ENCODE results near the gene CHRNE. TPM values are rescaled to one million over a fixed set of nuclear protein-coding genes. Genes with fewer than 3 reads are reported as not detected.

CHRNE gene
- total and polyA plus RNA-seq, 2 donors (not counting 1 experiment from before 2014, with no cell fraction given), result 0.99 to 4.7 TPM

GRCh38 chr17:4892499-4893221, 10.2 kb downstream of the CHRNE start:
- no peak overlapping the region for H3K27ac Mint-ChIP-seq
- Histone ChIP-seq H3K36me3 (replicated peaks in 1 of 2; ENCODE audit: control extremely low read depth in 1 of 2, control insufficient read depth in 1 of 2, extremely low read depth in 1 of 2, insufficient read depth in 2 of 2, low read length in 1 of 2) (peaks cover 0 to 71% of the 10 kb centered on the region in 2 experiments), H3K4me3 (ENCODE audit: control extremely low read depth in 1 of 5, extremely low read depth in 1 of 5, insufficient read depth in 1 of 5, low read depth in 2 of 5, low read length in 4 of 5) (no peak overlapping the region), H3K4me2 (replicated peaks; ENCODE audit: low read depth, low read length, poor library complexity, severe bottlenecking) (no peak overlapping the region), H3K27me3 (replicated peaks in 1 of 4; ENCODE audit: control extremely low read depth in 1 of 4, control insufficient read depth in 3 of 4, insufficient read depth in 4 of 4, low read length in 3 of 4) (no peaks in the 10 kb centered on the region), H3K4me1 (ENCODE audit: control insufficient read depth in 2 of 2, insufficient read depth in 2 of 2, low read length in 2 of 2) (peaks cover 0 to 3% of the 10 kb centered on the region in 2 donors), H3K79me2 (ENCODE audit: control insufficient read depth, insufficient read depth, low read length) (no peaks in the 10 kb centered on the region), H3K27ac (ENCODE audit: low read length in 2 of 2) (no peak overlapping the region), H3K9ac (ENCODE audit: low read length) (no peak overlapping the region), H3K9me3 (ENCODE audit: control extremely low read depth in 1 of 3, control insufficient read depth in 2 of 3, insufficient read depth in 1 of 3, low read length in 2 of 3) (no peaks in the 10 kb centered on the region), H4K20me1 (ENCODE audit: control insufficient read depth, insufficient read depth, low read length, poor library complexity, severe bottlenecking) (peaks cover 21% of the 10 kb centered on the region), H2AFZ (ENCODE audit: insufficient read depth, low read depth, low read length, poor library complexity, severe bottlenecking) (no peak overlapping the region)
- H3K4me1 Mint-ChIP-seq, result peaks cover 4% of the 10 kb centered on the region
- H3K27me3 Mint-ChIP-seq, result no peaks in the 10 kb centered on the region
- TF ChIP-seq EZH2 (IDR thresholded peaks at IDR 0.05; ENCODE audit: borderline replicate concordance, insufficient read depth, low read depth, low read length, poor library complexity, severe bottlenecking), result no peak
- no peak for TF ChIP-seq CTCF (IDR thresholded peaks at IDR 0.05)
- WGBS (ENCODE audit: insufficient coverage), result 92% methylated on average over 14 of the region's 23 CpGs
- CTCF ChIA-PET, result interaction anchor here (1.0 kb wide), 1 partner anchor 10 kb away, joined by 3 read pairs; the partner anchor contains the start of gene CHRNE
- POLR2A ChIA-PET, result no interaction called here
- no peaks in the 10 kb centered on the region for H3K9me3 Mint-ChIP-seq (ENCODE audit: insufficient read depth)
- DNase-seq (no peak), ATAC-seq (ENCODE audit: low read depth) (no peak)
- intact Hi-C loops (cut with micrococcal nuclease), result no loop called here
- H3K4me3 Mint-ChIP-seq, result no peak overlapping the region

All from B cell (primary cell).